WTC11 (cell line): ENCODE measurements around the gene AGR2. TPM values are rescaled to one million over a fixed set of nuclear protein-coding genes. Genes with fewer than 3 reads are reported as not detected.

Experiments
- ATAC-seq: fragments of 200-7000 bp; cut with Tn5 transposase; 2 replicates; pipeline ENCODE4 v1.10.0; 2021; ENCODE audit warnings: mild to moderate bottlenecking, moderate library complexity
- CTCF ChIA-PET: fragments of 300-600 bp; sonication (Branson Sonifier 250); formaldehyde crosslinking; loops from one replicate; lab custom pipeline; 2021; ENCODE audit warnings: antibody characterized with exemption; lab: Charles Lee
- POLR2A ChIA-PET: fragments of 350-600 bp; sonication (Branson Sonifier 250); formaldehyde crosslinking; loops from one replicate; lab custom pipeline; 2021; ENCODE audit warnings: antibody characterized with exemption; lab: Charles Lee
- DNase-seq: peaks from one replicate; pipeline ENCODE4 v3.0.0; 2021; ENCODE audit warnings: low spot score
- H3K27ac Mint-ChIP-seq: 2 replicates; pipeline ENCODE4 v1.8.0; 2021; ENCODE audit warnings: mixed read lengths
- H3K27me3 Mint-ChIP-seq: 2 replicates; pipeline ENCODE4 v1.8.0; 2021; ENCODE audit warnings: low read depth, mild to moderate bottlenecking, moderate library complexity, mixed read lengths
- H3K36me3 Mint-ChIP-seq: 2 replicates; pipeline ENCODE4 v1.8.0; 2021; ENCODE audit warnings: mixed read lengths
- H3K4me1 Mint-ChIP-seq: 2 replicates; pipeline ENCODE4 v1.8.0; 2022; ENCODE audit warnings: mixed read lengths
- H3K4me3 Mint-ChIP-seq: 2 replicates; pipeline ENCODE4 v1.8.0; 2021; ENCODE audit warnings: mild to moderate bottlenecking, moderate library complexity, mixed read lengths
- H3K9me3 Mint-ChIP-seq: 2 replicates; pipeline ENCODE4 v1.8.0; 2021; ENCODE audit warnings: mixed read lengths
- EMX1 ChIP-seq: fragments of 250-450 bp; sonication (Bioruptor Pico); IDR thresholded peaks from 2 replicates; pipeline ENCODE4 v1.8.0; 2021; ENCODE audit warnings: mild to moderate bottlenecking
- ETV6 ChIP-seq: sonication (generic); formaldehyde crosslinking; IDR thresholded peaks from 2 replicates; pipeline ENCODE4 v1.8.1; 2022; ENCODE audit warnings: mild to moderate bottlenecking, missing genetic modification reagents
- GABPB1 ChIP-seq: sonication (generic); formaldehyde crosslinking; IDR thresholded peaks from 2 replicates; pipeline ENCODE4 v1.8.1; 2023; ENCODE audit warnings: mild to moderate bottlenecking, missing genetic modification reagents
- KAT7 ChIP-seq: sonication (generic); formaldehyde crosslinking; IDR thresholded peaks from 2 replicates; pipeline ENCODE4 v1.8.1; 2023; ENCODE audit warnings: missing genetic modification reagents, mild to moderate bottlenecking, borderline replicate concordance
- MXD4 ChIP-seq: fragments of 250-450 bp; sonication (Bioruptor Pico); IDR thresholded peaks from 2 replicates; pipeline ENCODE4 v1.8.0; 2021; ENCODE audit warnings: mild to moderate bottlenecking, moderate library complexity, borderline replicate concordance
- NR2C2 ChIP-seq: sonication (generic); formaldehyde crosslinking; IDR thresholded peaks from 2 replicates; pipeline ENCODE4 v1.8.0; 2022; ENCODE audit warnings: mild to moderate bottlenecking, missing genetic modification reagents
- SMAD3 ChIP-seq: sonication (generic); formaldehyde crosslinking; IDR thresholded peaks from 2 replicates; pipeline ENCODE4 v1.8.0; 2022; ENCODE audit warnings: missing genetic modification reagents, mild to moderate bottlenecking, borderline replicate concordance
- SOX15 ChIP-seq: fragments of 250-450 bp; sonication (Bioruptor Pico); IDR thresholded peaks from 2 replicates; pipeline ENCODE4 v1.9.0; 2021; ENCODE audit warnings: mild to moderate bottlenecking
- TEAD1 ChIP-seq: sonication (generic); formaldehyde crosslinking; IDR thresholded peaks from 2 replicates; pipeline ENCODE4 v1.8.0; 2022; ENCODE audit warnings: mild to moderate bottlenecking, missing genetic modification reagents
- TP53 ChIP-seq: sonication (generic); formaldehyde crosslinking; IDR thresholded peaks from 2 replicates; pipeline ENCODE4 v1.8.1; 2023; ENCODE audit warnings: mild to moderate bottlenecking, missing genetic modification reagents
- ZNF317 ChIP-seq: sonication (generic); formaldehyde crosslinking; IDR thresholded peaks from 2 replicates; pipeline ENCODE4 v1.8.1; 2023; ENCODE audit warnings: low read depth, mild to moderate bottlenecking, moderate library complexity, missing genetic modification reagents, borderline replicate concordance
- total RNA-seq: library from RNA; stranded (reverse); gene quantifications from 3 replicates; pipeline ENCODE4 v1.2.3, GENCODE V29; 2021
- TF ChIP-seq, protein P1 (sequence below): sonication (generic); formaldehyde crosslinking; IDR thresholded peaks from 2 replicates; pipeline ENCODE4 v1.8.1; 2023; ENCODE audit warnings: mild to moderate bottlenecking, missing genetic modification reagents
- TF ChIP-seq, protein P2 (sequence below): sonication (generic); formaldehyde crosslinking; IDR thresholded peaks from 2 replicates; pipeline ENCODE4 v1.8.0; 2022; ENCODE audit warnings: mild to moderate bottlenecking, missing genetic modification reagents
- TF ChIP-seq, protein P3 (sequence below): sonication (generic); formaldehyde crosslinking; conservative IDR thresholded peaks from 2 replicates; pipeline ENCODE4 v1.8.1; 2022; ENCODE audit warnings: mild to moderate bottlenecking, missing genetic modification reagents
- TF ChIP-seq, protein P4 (sequence below): fragments of 250-450 bp; sonication (Bioruptor Pico); IDR thresholded peaks from 2 replicates; pipeline ENCODE4 v1.8.0; 2021; ENCODE audit warnings: mild to moderate bottlenecking
- TF ChIP-seq, protein P5 (sequence below): sonication (generic); formaldehyde crosslinking; IDR thresholded peaks from 2 replicates; pipeline ENCODE4 v1.8.1; 2023; ENCODE audit warnings: mild to moderate bottlenecking, missing genetic modification reagents, moderate library complexity
- TF ChIP-seq, protein P6 (sequence below): sonication (generic); formaldehyde crosslinking; conservative IDR thresholded peaks from 2 replicates; pipeline ENCODE4 v1.8.1; 2023; ENCODE audit warnings: mild to moderate bottlenecking, low read depth, missing genetic modification reagents, moderate library complexity
- TF ChIP-seq, protein P7 (sequence below): sonication (generic); formaldehyde crosslinking; IDR thresholded peaks from 2 replicates; pipeline ENCODE4 v1.8.1; 2023; ENCODE audit warnings: mild to moderate bottlenecking, missing genetic modification reagents
- TF ChIP-seq, protein P8 (sequence below): sonication (generic); formaldehyde crosslinking; IDR thresholded peaks from 2 replicates; pipeline ENCODE4 v1.8.1; 2023; ENCODE audit warnings: mild to moderate bottlenecking, missing genetic modification reagents, moderate library complexity
- TF ChIP-seq, protein P9 (sequence below): sonication (generic); formaldehyde crosslinking; IDR thresholded peaks from 2 replicates; pipeline ENCODE4 v1.8.1; 2022; ENCODE audit warnings: mild to moderate bottlenecking, moderate library complexity, missing genetic modification reagents
- TF ChIP-seq, protein P10 (sequence below): sonication (generic); formaldehyde crosslinking; IDR thresholded peaks from 2 replicates; pipeline ENCODE4 v1.8.0; 2023; ENCODE audit warnings: missing genetic modification reagents

Gene AGR2
- total RNA-seq, 1 experiment from 2014 or later, result 1.6 TPM

DNA sequence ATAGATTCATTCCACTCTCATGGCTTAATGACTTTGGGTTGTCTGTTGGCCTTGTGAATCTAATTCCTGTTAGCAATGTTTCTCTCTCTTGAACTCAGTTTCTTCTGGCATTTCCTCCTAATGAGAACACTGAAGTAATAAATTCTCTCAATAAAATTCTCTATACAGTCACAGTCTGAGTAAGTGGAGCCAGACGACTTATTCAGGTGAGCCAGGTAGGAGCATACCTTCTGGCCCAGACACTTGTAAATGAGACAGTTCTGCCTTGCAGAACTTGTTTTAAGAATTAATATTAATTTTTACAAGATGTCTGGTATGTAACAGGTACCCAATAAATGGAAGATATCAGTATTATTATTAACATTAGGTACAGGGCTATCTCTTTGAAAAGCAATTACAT lies 28.6 kb upstream of the AGR2 start (continued):
- TF ChIP-seq, protein P1, sequence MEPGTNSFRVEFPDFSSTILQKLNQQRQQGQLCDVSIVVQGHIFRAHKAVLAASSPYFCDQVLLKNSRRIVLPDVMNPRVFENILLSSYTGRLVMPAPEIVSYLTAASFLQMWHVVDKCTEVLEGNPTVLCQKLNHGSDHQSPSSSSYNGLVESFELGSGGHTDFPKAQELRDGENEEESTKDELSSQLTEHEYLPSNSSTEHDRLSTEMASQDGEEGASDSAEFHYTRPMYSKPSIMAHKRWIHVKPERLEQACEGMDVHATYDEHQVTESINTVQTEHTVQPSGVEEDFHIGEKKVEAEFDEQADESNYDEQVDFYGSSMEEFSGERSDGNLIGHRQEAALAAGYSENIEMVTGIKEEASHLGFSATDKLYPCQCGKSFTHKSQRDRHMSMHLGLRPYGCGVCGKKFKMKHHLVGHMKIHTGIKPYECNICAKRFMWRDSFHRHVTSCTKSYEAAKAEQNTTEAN (CRISPR knock-in tag), result no peak
- TF ChIP-seq, all 79 proteins: peak for 0

DNA sequence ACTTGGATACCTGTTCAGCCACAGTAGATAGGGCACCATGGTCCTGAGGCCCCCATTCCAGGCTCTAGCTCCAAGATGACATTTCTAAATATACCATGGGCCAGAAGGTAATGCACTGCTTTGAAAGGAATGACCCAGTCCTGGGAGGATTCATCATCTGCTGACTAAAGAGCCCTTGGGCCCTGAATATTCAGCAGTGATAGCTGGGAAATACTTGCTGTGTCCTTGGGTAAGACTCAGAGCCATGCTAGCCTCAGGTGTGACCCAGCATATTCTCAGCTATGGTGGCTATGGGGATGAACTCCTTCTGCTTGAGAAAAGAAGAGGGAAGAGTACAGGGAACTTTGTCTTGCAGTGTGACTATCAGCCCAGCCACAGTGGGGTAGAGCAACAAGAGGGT lies 21.3 kb upstream of the AGR2 start:
- H3K27ac Mint-ChIP-seq, result no peak overlapping the region
- H3K4me1 Mint-ChIP-seq, result no peaks in the 10 kb centered on the region
- H3K36me3 Mint-ChIP-seq, result no peaks in the 10 kb centered on the region
- peaks cover 13% of the 10 kb centered on the region for H3K9me3 Mint-ChIP-seq
- no peak for DNase-seq
- TF ChIP-seq NR2C2 (CRISPR knock-in tag) (no peak), EMX1 (no peak), KAT7 (no peak), ETV6 (no peak), GABPB1 (CRISPR knock-in tag) (no peak)
- TF ChIP-seq, protein P2, sequence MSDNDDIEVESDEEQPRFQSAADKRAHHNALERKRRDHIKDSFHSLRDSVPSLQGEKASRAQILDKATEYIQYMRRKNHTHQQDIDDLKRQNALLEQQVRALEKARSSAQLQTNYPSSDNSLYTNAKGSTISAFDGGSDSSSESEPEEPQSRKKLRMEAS (CRISPR knock-in tag), result no peak
- TF ChIP-seq, protein P3, sequence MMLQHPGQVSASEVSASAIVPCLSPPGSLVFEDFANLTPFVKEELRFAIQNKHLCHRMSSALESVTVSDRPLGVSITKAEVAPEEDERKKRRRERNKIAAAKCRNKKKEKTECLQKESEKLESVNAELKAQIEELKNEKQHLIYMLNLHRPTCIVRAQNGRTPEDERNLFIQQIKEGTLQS, result no peak
- TF ChIP-seq, protein P4, sequence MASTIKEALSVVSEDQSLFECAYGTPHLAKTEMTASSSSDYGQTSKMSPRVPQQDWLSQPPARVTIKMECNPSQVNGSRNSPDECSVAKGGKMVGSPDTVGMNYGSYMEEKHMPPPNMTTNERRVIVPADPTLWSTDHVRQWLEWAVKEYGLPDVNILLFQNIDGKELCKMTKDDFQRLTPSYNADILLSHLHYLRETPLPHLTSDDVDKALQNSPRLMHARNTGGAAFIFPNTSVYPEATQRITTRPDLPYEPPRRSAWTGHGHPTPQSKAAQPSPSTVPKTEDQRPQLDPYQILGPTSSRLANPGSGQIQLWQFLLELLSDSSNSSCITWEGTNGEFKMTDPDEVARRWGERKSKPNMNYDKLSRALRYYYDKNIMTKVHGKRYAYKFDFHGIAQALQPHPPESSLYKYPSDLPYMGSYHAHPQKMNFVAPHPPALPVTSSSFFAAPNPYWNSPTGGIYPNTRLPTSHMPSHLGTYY (CRISPR knock-in tag), result no peak
- TF ChIP-seq, protein P5, sequence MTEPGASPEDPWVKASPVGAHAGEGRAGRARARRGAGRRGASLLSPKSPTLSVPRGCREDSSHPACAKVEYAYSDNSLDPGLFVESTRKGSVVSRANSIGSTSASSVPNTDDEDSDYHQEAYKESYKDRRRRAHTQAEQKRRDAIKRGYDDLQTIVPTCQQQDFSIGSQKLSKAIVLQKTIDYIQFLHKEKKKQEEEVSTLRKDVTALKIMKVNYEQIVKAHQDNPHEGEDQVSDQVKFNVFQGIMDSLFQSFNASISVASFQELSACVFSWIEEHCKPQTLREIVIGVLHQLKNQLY (CRISPR knock-in tag), result no peak
- no peak overlapping the region for H3K4me3 Mint-ChIP-seq
- POLR2A ChIA-PET, result no interaction called here
- no peak for ATAC-seq
- no peaks in the 10 kb centered on the region for H3K27me3 Mint-ChIP-seq
- CTCF ChIA-PET, result no interaction called here

DNA sequence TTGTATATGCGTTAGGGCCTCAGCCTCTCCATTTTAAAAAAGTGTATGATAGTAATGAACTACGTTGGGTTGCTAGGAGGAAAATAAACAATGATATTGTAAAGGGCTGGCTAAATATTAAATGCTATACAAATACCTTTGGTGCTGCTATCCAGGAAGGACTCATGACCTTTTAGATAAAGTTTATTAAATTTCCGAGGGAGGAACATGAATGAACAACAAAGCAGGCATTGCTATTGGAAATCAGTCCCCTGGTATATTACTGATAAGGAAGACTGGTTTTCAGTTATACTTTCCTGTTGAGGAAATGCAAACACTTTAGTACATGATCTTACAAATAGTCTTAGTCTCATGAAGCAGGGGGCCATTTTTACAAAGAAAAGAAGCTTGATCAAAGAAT lies 17.2 kb upstream of the AGR2 start:
- Mint-ChIP-seq H3K27ac (no peak overlapping the region), H3K4me1 (no peaks in the 10 kb centered on the region), H3K36me3 (0 out of 2 replicates have a peak, but pooled peaks cover 6% of the 10 kb centered on the region), H3K27me3 (no peaks in the 10 kb centered on the region), H3K4me3 (no peak overlapping the region), H3K9me3 (peaks cover 15% of the 10 kb centered on the region)
- ATAC-seq (no peak), DNase-seq (no peak)
- ChIA-PET POLR2A (no interaction called here), CTCF (no interaction called here)
- TF ChIP-seq, protein P6, sequence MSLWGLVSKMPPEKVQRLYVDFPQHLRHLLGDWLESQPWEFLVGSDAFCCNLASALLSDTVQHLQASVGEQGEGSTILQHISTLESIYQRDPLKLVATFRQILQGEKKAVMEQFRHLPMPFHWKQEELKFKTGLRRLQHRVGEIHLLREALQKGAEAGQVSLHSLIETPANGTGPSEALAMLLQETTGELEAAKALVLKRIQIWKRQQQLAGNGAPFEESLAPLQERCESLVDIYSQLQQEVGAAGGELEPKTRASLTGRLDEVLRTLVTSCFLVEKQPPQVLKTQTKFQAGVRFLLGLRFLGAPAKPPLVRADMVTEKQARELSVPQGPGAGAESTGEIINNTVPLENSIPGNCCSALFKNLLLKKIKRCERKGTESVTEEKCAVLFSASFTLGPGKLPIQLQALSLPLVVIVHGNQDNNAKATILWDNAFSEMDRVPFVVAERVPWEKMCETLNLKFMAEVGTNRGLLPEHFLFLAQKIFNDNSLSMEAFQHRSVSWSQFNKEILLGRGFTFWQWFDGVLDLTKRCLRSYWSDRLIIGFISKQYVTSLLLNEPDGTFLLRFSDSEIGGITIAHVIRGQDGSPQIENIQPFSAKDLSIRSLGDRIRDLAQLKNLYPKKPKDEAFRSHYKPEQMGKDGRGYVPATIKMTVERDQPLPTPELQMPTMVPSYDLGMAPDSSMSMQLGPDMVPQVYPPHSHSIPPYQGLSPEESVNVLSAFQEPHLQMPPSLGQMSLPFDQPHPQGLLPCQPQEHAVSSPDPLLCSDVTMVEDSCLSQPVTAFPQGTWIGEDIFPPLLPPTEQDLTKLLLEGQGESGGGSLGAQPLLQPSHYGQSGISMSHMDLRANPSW, result no peak
- no peak for TF ChIP-seq EMX1
- TF ChIP-seq, protein P7, sequence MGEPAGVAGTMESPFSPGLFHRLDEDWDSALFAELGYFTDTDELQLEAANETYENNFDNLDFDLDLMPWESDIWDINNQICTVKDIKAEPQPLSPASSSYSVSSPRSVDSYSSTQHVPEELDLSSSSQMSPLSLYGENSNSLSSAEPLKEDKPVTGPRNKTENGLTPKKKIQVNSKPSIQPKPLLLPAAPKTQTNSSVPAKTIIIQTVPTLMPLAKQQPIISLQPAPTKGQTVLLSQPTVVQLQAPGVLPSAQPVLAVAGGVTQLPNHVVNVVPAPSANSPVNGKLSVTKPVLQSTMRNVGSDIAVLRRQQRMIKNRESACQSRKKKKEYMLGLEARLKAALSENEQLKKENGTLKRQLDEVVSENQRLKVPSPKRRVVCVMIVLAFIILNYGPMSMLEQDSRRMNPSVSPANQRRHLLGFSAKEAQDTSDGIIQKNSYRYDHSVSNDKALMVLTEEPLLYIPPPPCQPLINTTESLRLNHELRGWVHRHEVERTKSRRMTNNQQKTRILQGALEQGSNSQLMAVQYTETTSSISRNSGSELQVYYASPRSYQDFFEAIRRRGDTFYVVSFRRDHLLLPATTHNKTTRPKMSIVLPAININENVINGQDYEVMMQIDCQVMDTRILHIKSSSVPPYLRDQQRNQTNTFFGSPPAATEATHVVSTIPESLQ (CRISPR knock-in tag), result no peak
- TF ChIP-seq, protein P8, sequence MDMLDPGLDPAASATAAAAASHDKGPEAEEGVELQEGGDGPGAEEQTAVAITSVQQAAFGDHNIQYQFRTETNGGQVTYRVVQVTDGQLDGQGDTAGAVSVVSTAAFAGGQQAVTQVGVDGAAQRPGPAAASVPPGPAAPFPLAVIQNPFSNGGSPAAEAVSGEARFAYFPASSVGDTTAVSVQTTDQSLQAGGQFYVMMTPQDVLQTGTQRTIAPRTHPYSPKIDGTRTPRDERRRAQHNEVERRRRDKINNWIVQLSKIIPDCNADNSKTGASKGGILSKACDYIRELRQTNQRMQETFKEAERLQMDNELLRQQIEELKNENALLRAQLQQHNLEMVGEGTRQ (CRISPR knock-in tag), result no peak
- TF ChIP-seq, protein P4 (CRISPR knock-in tag), result no peak
- no peak for TF ChIP-seq SMAD3 (CRISPR knock-in tag)
- TF ChIP-seq, protein P9, sequence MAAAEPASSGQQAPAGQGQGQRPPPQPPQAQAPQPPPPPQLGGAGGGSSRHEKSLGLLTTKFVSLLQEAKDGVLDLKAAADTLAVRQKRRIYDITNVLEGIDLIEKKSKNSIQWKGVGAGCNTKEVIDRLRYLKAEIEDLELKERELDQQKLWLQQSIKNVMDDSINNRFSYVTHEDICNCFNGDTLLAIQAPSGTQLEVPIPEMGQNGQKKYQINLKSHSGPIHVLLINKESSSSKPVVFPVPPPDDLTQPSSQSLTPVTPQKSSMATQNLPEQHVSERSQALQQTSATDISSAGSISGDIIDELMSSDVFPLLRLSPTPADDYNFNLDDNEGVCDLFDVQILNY (CRISPR knock-in tag), result no peak
- TF ChIP-seq, protein P10, sequence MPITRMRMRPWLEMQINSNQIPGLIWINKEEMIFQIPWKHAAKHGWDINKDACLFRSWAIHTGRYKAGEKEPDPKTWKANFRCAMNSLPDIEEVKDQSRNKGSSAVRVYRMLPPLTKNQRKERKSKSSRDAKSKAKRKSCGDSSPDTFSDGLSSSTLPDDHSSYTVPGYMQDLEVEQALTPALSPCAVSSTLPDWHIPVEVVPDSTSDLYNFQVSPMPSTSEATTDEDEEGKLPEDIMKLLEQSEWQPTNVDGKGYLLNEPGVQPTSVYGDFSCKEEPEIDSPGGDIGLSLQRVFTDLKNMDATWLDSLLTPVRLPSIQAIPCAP (CRISPR knock-in tag), result no peak
- TF ChIP-seq TEAD1 (CRISPR knock-in tag), result no peak
- TF ChIP-seq MXD4, result no peak
- TF ChIP-seq SOX15 (CRISPR knock-in tag), result no peak
- no peak for TF ChIP-seq ZNF317
- TF ChIP-seq TP53 (CRISPR knock-in tag), result no peak
